SJCRH30 (cell line): Measurements from ENCODE around the gene CHCHD6. TPM values are rescaled to one million over a fixed set of nuclear protein-coding genes. Genes with fewer than 3 reads are reported as not detected.

Experiments
- DNase-seq, 2 experiments: peaks; one replicate each; pipeline ENCODE4 v3.0.0-alpha.2; 2015 to 2020
- H3K27ac ChIP-seq: fragments of 250-450 bp; sonication (Bioruptor Pico); 2 replicates; pipeline ENCODE4 v1.5.1; 2020; ENCODE audit warnings: mild to moderate bottlenecking, moderate library complexity
- H3K27me3 ChIP-seq: fragments of 250-450 bp; sonication (Bioruptor Pico); 2 replicates; pipeline ENCODE4 v1.5.1; 2020; ENCODE audit warnings: mild to moderate bottlenecking, moderate library complexity
- H3K36me3 ChIP-seq: fragments of 250-450 bp; sonication (Bioruptor Pico); 2 replicates; pipeline ENCODE4 v1.5.1; 2020; ENCODE audit warnings: mild to moderate bottlenecking, moderate library complexity
- H3K4me1 ChIP-seq: fragments of 250-450 bp; sonication (Bioruptor Pico); 2 replicates; pipeline ENCODE4 v1.5.1; 2020; ENCODE audit warnings: mild to moderate bottlenecking, moderate library complexity
- H3K4me3 ChIP-seq: fragments of 250-450 bp; sonication (Bioruptor Pico); 2 replicates; pipeline ENCODE4 v1.5.1; 2020; ENCODE audit warnings: mild to moderate bottlenecking, moderate library complexity
- H3K9me3 ChIP-seq: fragments of 250-450 bp; sonication (Bioruptor Pico); replicated peaks from 2 replicates; pipeline ENCODE4 v1.5.1; 2020; ENCODE audit warnings: mild to moderate bottlenecking, moderate library complexity
- total RNA-seq: library from RNA; depleted of rRNA; stranded (reverse); fragments of >200 nt; shearing (Covaris generic); gene quantifications from 2 replicates; pipeline ENCODE4 v1.2.3, GENCODE V29; 2014

CHCHD6 gene
- total RNA-seq, 1 experiment from 2014 or later: 24.2 TPM

- Histone ChIP-seq H3K9me3 (no peaks in the 10 kb centered on the region), H3K27ac (no peak overlapping the region), H3K36me3 (no peaks in the 10 kb centered on the region), H3K27me3 (no peaks in the 10 kb centered on the region), H3K4me1 (no peaks in the 10 kb centered on the region), H3K4me3 (no peak overlapping the region)
- no peak for DNase-seq
Measured at GRCh38 chr3:126938520-126939337, 234.7 kb downstream of the CHCHD6 start.

GRCh38 chr3:126939338-126939718 is 235.3 kb downstream of the CHCHD6 start:
- Histone ChIP-seq H3K27me3 (no peaks in the 10 kb centered on the region), H3K4me1 (no peaks in the 10 kb centered on the region), H3K9me3 (no peaks in the 10 kb centered on the region), H3K27ac (no peak overlapping the region), H3K36me3 (no peaks in the 10 kb centered on the region), H3K4me3 (no peak overlapping the region)
- no peak for DNase-seq

DNA sequence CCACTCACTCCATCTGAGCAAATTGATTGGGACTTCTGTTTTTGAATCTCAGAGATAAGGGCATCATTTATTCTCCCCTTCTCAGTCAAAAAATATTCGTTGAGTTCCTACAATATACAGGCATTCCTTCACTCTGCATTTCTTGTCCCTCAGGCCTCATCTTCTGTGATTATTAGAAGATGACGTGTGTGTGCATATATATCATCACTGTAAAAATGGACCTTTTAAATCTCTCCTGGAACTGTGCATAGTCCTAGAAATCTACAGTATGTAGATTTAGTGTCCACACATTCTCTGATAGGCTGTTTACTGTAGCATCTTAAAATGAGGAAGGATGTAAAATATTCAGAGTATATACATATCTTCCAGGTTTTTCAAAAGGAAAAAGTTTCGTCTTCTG is 235.7 kb downstream of the CHCHD6 start:
- no peaks in the 10 kb centered on the region for H3K36me3 ChIP-seq
- no peak for DNase-seq

GRCh38 chr3:126941721-126942270 is 237.8 kb downstream of the CHCHD6 start:
- Histone ChIP-seq H3K36me3 (no peaks in the 10 kb centered on the region), H3K9me3 (no peaks in the 10 kb centered on the region), H3K27me3 (no peaks in the 10 kb centered on the region), H3K4me3 (no peak overlapping the region), H3K27ac (no peak overlapping the region), H3K4me1 (no peaks in the 10 kb centered on the region)
- no peak for DNase-seq

More for the DNA sequence above, 235.7 kb downstream of the CHCHD6 start:
- Histone ChIP-seq H3K27me3 (no peaks in the 10 kb centered on the region), H3K4me1 (no peaks in the 10 kb centered on the region), H3K9me3 (no peaks in the 10 kb centered on the region), H3K27ac (no peak overlapping the region), H3K4me3 (no peak overlapping the region)

- H3K27me3 ChIP-seq: no peaks in the 10 kb centered on the region
- no peak for DNase-seq
Measured at GRCh38 chr3:126944089-126944965, 240.3 kb downstream of the CHCHD6 start.

DNA sequence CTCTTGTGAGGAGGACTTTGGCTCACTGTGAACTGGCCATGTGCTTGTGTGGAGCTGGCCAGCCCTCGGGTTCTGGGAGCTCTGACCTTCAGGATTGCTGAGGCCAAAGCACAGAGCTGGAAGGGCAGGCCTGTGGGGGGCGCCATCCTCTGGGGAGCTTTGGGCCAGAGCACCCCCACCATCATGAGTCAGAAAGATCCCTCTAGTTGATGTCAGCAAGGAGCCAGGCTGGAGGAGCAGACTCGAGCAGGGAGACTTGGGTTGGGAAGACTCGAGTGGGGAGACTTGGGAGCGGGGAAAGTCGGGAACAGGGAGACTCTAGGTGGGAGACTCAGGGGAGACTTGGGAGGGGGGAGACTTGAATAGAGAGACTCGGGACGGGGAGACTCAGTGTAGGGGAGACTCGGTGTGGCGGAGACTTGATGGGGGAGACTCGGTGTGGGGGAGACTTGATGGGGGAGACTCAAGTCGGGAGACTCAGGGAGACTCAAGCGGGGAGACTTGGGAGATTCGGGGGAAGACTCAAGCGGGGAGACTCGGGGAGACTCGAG is 241.2 kb downstream of the CHCHD6 start:
- no peak for DNase-seq
- Histone ChIP-seq H3K27ac (no peak overlapping the region), H3K27me3 (no peaks in the 10 kb centered on the region), H3K9me3 (no peaks in the 10 kb centered on the region), H3K36me3 (no peaks in the 10 kb centered on the region), H3K4me1 (no peaks in the 10 kb centered on the region), H3K4me3 (no peak overlapping the region)

More at GRCh38 chr3:126944089-126944965, 240.3 kb downstream of the CHCHD6 start:
- Histone ChIP-seq H3K36me3 (no peaks in the 10 kb centered on the region), H3K9me3 (no peaks in the 10 kb centered on the region), H3K4me3 (no peak overlapping the region), H3K4me1 (no peaks in the 10 kb centered on the region), H3K27ac (no peak overlapping the region)

DNA sequence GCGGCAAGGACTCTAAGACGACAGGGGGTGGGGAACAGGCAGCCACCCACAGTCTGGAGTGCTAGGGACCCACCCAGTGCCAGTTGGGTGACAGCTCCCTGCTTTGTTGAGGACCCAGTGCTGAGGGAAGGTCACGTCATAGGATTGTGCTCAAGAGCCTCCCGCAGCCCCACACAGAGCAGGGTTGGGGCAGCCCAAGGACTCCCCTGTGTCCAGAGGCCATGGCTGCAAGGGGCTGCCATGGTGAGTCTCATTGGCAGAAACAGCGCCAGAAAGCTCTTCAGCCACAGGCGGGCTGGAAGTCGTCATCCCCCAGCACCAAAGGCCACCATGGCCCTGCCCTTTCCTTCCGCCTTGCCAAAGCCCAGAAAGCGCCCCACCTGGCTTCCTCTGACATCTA is 241.9 kb downstream of the CHCHD6 start:
- Histone ChIP-seq H3K27me3 (no peaks in the 10 kb centered on the region), H3K36me3 (no peaks in the 10 kb centered on the region), H3K4me1 (no peaks in the 10 kb centered on the region), H3K4me3 (no peak overlapping the region), H3K9me3 (no peaks in the 10 kb centered on the region), H3K27ac (no peak overlapping the region)
- no peak for DNase-seq

GRCh38 chr3:126946405-126946804 is 242.4 kb downstream of the CHCHD6 start:
- Histone ChIP-seq H3K36me3 (no peaks in the 10 kb centered on the region), H3K4me1 (no peaks in the 10 kb centered on the region), H3K27me3 (no peaks in the 10 kb centered on the region), H3K27ac (no peak overlapping the region), H3K4me3 (no peak overlapping the region), H3K9me3 (no peaks in the 10 kb centered on the region)
- DNase-seq: no peak

GRCh38 chr3:126947429-126947828 is 243.4 kb downstream of the CHCHD6 start:
- H3K27me3 ChIP-seq: no peaks in the 10 kb centered on the region
- no peaks in the 10 kb centered on the region for H3K4me1 ChIP-seq
- no peak for DNase-seq
- H3K4me3 ChIP-seq: no peak overlapping the region
- no peaks in the 10 kb centered on the region for H3K9me3 ChIP-seq
- no peaks in the 10 kb centered on the region for H3K36me3 ChIP-seq
- H3K27ac ChIP-seq: no peak overlapping the region

- Histone ChIP-seq H3K27me3 (no peaks in the 10 kb centered on the region), H3K4me3 (no peak overlapping the region), H3K9me3 (no peaks in the 10 kb centered on the region), H3K27ac (no peak overlapping the region), H3K36me3 (no peaks in the 10 kb centered on the region), H3K4me1 (no peaks in the 10 kb centered on the region)
- DNase-seq: no peak
Measured at GRCh38 chr3:126948980-126949535, 245.0 kb downstream of the CHCHD6 start.

GRCh38 chr3:126951561-126951960 is 247.5 kb downstream of the CHCHD6 start:
- Histone ChIP-seq H3K27me3 (no peaks in the 10 kb centered on the region), H3K27ac (no peak overlapping the region), H3K4me3 (no peak overlapping the region), H3K9me3 (no peaks in the 10 kb centered on the region), H3K4me1 (no peaks in the 10 kb centered on the region), H3K36me3 (no peaks in the 10 kb centered on the region)
- no peak for DNase-seq

GRCh38 chr3:126952261-126952982 is 248.4 kb downstream of the CHCHD6 start:
- H3K27me3 ChIP-seq: no peaks in the 10 kb centered on the region
- no peaks in the 10 kb centered on the region for H3K4me1 ChIP-seq
- DNase-seq: no peak
- H3K9me3 ChIP-seq: no peaks in the 10 kb centered on the region
- H3K36me3 ChIP-seq: no peaks in the 10 kb centered on the region
- no peak overlapping the region for H3K4me3 ChIP-seq
- no peak overlapping the region for H3K27ac ChIP-seq

DNA sequence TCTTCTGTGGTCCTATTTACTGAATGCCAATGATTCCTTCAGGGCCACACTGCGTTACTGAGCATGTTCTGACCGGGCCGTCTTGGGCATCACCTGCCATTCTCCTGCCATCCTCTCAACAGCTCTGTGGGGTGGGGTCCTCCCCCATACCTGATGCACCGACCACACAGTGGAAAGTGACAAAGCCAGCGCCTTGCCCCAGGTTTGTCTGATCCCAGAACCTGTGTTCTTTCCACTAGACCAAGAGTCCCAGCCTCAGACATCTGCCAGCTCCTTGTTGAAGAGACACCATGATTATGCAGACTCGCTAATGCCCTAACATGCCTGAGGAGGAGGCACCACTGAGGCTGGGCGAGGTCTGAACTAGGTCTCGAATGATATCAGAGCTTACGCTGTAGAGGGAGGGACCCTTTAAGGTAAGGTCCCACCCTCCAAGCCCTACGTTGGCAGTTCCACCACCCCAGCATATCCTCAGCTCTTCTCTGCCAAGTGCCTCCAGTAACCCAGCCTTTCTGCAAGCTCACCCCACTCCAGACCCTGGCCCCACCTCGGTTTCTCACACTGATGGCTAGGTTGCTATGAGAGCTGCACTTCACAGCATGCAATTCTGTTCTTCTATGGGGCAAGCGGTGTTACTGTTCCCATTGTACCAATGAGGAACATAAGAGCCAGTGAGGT is 249.1 kb downstream of the CHCHD6 start:
- Histone ChIP-seq H3K9me3 (no peaks in the 10 kb centered on the region), H3K27me3 (no peaks in the 10 kb centered on the region), H3K27ac (no peak overlapping the region), H3K36me3 (no peaks in the 10 kb centered on the region), H3K4me1 (no peaks in the 10 kb centered on the region), H3K4me3 (no peak overlapping the region)
- DNase-seq: no peak
